HG03565 (cell line): Measurements from ENCODE around the gene PLD1.
"Not testable (repeated sequence)": the region's sequence is repeated elsewhere in the genome, so short reads cannot be mapped to it uniquely, and the experiment has no call there.

Source experiments
- ATAC-seq: cut with Tn5 transposase; IDR thresholded peaks from one replicate; pipeline ENCODE4 v1.9.1; 2021; ENCODE audit warnings: mild to moderate bottlenecking, moderate library complexity; ENCODE audit not compliant: unreplicated experiment

The PLD1 gene

GRCh38 chr3:171703144-171703543, 107.1 kb downstream of the PLD1 start:
- no peak for ATAC-seq

- no peak for ATAC-seq
Observed at GRCh38 chr3:171700653-171701052, 109.6 kb downstream of the PLD1 start.

- no peak for ATAC-seq
Observed at GRCh38 chr3:171700157-171700556, 110.1 kb downstream of the PLD1 start.

GRCh38 chr3:171699601-171700000, 110.7 kb downstream of the PLD1 start:
- ATAC-seq, result no peak

- no peak for ATAC-seq
Observed at GRCh38 chr3:171696805-171697204, 113.5 kb downstream of the PLD1 start.

GRCh38 chr3:171695426-171695825, 114.9 kb downstream of the PLD1 start:
- no peak for ATAC-seq

GRCh38 chr3:171694888-171695287, 115.4 kb downstream of the PLD1 start:
- no peak for ATAC-seq

DNA sequence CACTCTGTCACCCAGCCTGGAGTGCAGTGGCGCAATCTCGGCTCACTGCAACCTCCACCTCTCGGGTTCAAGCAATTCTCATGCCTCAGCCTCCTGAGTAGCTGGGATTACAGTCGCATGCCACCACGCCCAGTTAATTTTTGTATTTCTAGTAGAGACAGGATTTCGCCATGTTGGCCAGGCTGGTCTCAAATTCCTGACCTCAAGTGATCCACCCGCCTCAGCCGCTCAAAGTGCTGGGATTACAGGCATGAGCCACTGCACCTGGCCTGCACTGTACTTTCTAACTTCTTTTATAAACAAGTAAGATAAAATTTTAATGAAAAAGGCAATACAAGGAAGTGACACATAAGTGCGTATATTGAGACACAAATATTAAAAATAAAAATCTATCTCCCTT, 117.7 kb downstream of the PLD1 start:
- not testable (repeated sequence) for ATAC-seq

DNA sequence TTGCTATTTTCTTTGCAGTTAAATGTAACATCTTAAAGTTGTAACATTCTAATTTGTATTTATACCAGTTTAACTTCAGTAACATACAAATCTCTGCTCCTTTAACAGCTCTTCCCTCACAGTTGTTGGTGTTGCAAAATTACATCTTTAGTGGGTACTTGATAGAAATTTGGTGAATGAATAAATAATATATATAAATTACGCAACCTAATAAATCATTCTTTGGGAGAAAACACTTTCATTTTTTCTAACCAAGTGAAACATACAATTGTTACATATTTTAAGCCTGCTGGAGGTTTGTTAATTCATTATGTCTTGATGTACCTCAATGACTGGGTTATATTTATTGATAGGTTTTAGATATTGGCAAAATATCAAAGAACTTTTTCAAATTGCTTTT, 118.8 kb downstream of the PLD1 start:
- ATAC-seq, result no peak

GRCh38 chr3:171690281-171690680, 120.0 kb downstream of the PLD1 start:
- no peak for ATAC-seq

GRCh38 chr3:171688593-171688992, 121.7 kb downstream of the PLD1 start:
- no peak for ATAC-seq

DNA sequence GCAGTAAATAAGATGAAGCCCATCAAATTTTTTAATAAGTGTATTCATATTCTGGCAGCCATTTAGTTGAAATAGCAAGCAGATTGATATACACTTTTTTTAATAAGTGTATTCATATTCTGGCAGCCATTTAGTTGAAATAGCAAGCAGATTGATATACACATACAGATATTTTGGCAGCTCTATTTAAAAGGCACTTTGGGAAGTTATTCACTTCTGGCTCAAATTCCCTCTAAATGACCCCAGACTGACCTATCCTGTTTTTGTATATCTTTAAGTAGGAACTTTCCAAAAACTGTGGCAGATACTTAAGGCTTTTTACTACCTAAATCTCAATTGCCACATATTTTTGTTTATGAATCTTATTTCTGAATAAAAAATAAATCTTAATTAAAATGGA, 122.3 kb downstream of the PLD1 start:
- ATAC-seq, result no peak

DNA sequence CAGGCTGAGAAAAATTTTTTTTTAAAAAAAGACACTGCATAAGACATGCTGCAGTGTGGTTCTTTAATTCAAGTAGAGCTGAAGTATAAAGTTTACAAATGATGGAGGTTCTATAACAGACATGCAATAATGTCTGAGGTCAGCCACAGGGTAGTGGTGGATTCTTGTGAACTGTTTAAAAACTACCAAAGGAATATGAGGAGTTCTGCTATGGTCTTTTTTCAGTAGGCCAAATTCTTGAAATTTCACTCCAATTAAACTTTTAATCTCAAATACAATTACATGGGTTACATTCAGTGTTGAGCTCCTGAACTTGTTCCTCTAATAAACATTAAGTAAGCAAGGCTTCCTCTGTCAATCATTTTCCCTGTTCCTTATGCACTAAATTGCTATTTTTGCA, 122.7 kb downstream of the PLD1 start:
- no peak for ATAC-seq

- ATAC-seq, result no peak
Observed at GRCh38 chr3:171687064-171687463, 123.2 kb downstream of the PLD1 start.

GRCh38 chr3:171685116-171685895, 125.0 kb downstream of the PLD1 start:
- no peak for ATAC-seq

DNA sequence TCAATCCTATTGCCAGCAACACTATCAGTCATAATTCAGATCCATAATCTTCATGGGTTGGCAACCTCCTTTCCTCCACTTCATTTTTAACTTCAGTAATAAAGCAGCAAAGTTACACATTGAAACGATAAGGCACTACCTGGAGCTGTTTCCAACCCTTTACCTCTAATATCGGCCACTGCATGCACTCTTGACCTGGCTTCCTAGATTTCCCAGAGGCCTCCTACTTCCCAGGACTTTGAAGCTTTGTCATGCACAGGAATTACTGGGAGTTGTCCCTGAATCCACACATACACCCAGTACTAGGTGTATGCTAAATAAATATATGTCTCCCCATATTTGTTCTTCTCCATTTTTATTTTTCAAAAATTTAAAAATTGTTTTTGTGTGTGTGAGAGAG, 126.1 kb downstream of the PLD1 start:
- ATAC-seq, result no peak

GRCh38 chr3:171682743-171683142, 127.5 kb downstream of the PLD1 start:
- no peak for ATAC-seq

DNA sequence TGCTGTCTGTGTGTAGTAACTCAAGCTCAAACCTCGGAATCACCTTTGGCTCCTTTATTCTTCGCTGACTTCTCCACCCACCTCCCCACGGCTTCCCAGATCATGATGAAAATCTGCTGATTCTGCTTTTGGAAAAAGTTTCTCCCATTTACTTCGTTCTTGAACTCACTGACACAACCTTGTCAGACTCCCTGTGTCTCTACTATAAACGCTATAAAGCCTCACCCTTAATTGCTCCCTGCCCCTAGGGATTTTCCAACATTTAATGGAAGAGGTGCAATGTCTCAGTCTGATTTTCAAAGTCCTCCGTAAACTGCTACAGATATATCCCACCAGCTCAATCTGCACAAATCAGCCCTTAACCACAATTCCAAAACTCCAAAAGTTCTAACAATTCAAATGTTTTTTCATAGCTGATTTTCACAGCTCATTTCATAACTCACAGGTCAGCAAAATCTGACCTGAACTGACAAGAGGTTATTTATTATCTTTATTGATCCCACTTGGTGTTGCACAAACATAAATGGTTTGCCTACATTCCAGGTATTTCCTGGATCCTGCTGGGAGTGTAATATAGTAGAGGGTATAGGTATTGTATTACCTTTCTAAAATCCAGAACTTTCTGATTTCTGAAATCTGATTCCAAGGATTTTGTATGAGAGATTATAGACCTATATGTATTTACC, 129.4 kb downstream of the PLD1 start:
- ATAC-seq, result no peak

DNA sequence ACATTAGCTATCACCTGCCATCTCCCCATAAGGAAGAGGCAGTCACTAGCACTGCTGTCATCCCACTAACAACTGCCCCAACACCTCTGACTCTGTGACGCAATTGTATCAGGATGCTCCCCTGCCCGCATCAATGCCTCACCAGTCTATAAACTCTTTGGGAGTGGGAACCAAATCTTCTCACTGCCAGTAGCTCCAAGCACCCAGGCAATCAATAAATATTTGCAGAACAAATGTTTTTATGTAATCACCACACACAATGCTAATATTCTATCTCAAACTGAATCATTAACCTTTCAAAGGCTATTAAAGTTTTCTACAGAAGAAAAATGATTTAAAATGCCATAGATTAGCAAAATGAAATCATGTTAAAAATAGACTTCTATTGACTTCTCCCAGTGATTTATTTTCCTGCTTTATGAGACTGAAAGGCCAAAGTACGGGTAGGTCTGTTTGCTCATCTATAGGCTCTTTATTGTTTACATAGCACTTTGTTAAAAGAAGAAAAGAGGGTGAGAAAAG, 131.3 kb downstream of the PLD1 start:
- no peak for ATAC-seq

GRCh38 chr3:171677706-171678105, 132.6 kb downstream of the PLD1 start:
- ATAC-seq, result no peak

GRCh38 chr3:171676601-171677175, 133.6 kb downstream of the PLD1 start:
- no peak for ATAC-seq

DNA sequence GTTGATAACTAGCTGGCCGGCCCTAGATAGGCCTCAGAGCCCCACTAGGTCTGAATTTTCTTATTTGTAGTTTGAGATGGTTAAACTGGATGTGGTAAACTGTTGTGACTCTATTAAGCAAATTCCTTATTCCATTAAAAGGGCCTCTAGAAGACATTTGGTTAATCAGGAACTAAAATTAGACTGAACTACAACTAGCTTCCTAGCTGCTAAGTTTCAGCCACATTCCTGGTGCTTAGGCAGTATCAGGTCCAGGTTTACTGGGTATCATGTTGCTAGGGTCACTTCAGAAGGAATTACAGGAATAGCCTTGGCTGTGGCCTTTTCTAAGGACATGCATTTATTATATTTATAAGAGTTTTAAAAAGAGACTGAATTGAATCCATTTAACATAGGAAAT, 136.3 kb downstream of the PLD1 start:
- ATAC-seq, result no peak
